PFSK-1 (cell line): ENCODE measurements around the gene ADO.

Source experiments
- FOXP2 ChIP-seq: optimal IDR thresholded peaks from 2 replicates; pipeline ENCODE3; 2011; ENCODE audit warnings: borderline replicate concordance, control low read depth, inconsistent platforms; ENCODE audit not compliant: insufficient read depth; ENCODE audit errors: extremely low read length, extremely low read depth
- POLR2AphosphoS5 ChIP-seq: IDR thresholded peaks from 2 replicates; pipeline ENCODE4 v1.6.1; 2012; ENCODE audit warnings: low read depth, mild to moderate bottlenecking, control low read depth, low read length, moderate library complexity
- REST ChIP-seq, 2 experiments: IDR thresholded peaks; 2 replicates each; pipeline versions ENCODE4 v1.6.1 to v1.8.0; 2011 to 2012; ENCODE audit warnings: low read depth in 2 of 2, low read length in 2 of 2, control low read depth in 1 of 2, inconsistent platforms in 1 of 2, mild to moderate bottlenecking in 1 of 2, moderate library complexity in 1 of 2; ENCODE audit not compliant: insufficient read depth in 1 of 2
- SIN3A ChIP-seq: IDR thresholded peaks from 2 replicates; pipeline ENCODE4 v1.6.1; 2012; ENCODE audit warnings: mild to moderate bottlenecking, low read length, moderate library complexity, borderline replicate concordance; ENCODE audit not compliant: insufficient read depth
- TAF1 ChIP-seq: IDR thresholded peaks from 2 replicates; pipeline ENCODE4 v1.6.1; 2012; ENCODE audit warnings: low read length, control low read depth, borderline replicate concordance; ENCODE audit not compliant: insufficient read depth

ADO gene

GRCh38 chr10:62788861-62789467 lies 15.6 kb upstream of the ADO start:
- no peak for TF ChIP-seq SIN3A
- no peak for TF ChIP-seq REST (IDR thresholded peaks at IDR 0.05; ENCODE audit: insufficient read depth in 1 of 2, low read depth in 2 of 2, low read length in 2 of 2)
- no peak for TF ChIP-seq POLR2AphosphoS5
- no peak for TF ChIP-seq FOXP2
- no peak for TF ChIP-seq TAF1

DNA sequence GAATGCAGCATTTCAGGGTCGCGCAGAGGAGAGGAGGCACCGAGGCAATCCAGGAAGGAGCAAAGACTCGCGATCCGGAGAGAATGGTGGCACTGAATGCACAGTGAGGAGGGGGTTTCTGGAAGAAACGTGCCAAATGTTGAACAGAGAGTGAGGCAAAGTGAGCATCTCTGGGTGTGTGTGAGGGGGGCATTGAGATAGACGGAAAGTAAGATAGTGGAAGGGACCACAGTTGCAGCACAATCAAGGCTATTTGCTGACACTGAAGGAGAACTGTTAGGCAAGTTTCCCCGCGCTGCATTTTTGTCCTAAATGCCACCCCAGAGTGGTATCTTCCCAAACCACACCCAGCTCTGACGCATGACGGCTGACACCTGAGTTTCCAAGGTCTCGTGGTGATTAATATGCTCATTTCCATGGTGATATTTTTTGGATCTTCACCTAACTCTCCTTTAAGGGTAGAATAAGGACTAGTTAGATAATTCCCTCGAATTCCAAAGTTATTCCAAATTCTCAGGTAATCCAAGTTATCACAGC lies 14.4 kb upstream of the ADO start:
- TF ChIP-seq REST (IDR thresholded peaks at IDR 0.05; ENCODE audit: insufficient read depth in 1 of 2, low read depth in 2 of 2, low read length in 2 of 2) (no peak), FOXP2 (no peak), TAF1 (no peak), SIN3A (no peak), POLR2AphosphoS5 (no peak)

GRCh38 chr10:62790571-62790970 lies 13.9 kb upstream of the ADO start:
- TF ChIP-seq SIN3A = no peak
- TF ChIP-seq FOXP2 = no peak
- TF ChIP-seq REST (IDR thresholded peaks at IDR 0.05; ENCODE audit: insufficient read depth in 1 of 2, low read depth in 2 of 2, low read length in 2 of 2) = no peak
- TF ChIP-seq POLR2AphosphoS5 = no peak
- no peak for TF ChIP-seq TAF1

DNA sequence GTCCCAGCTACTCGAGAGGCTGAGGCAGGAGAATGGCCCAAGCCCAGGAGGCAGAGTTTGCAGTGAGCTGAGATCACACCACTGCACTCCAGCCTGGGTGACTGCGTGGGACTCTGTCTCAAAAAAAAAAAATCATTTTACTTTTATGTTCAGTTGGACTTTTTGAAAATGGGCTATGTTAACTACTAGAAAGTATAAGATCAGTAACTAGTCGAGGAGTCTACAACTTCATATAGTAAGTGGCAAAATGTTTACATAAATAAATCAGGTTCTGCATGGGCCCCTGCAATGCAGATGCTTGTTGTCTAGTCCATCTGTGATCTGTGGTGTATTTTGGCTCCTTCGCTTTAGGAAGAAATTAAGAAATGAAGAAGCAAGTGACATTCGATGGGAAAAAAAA lies 12.3 kb upstream of the ADO start:
- no peak for TF ChIP-seq POLR2AphosphoS5
- no peak for TF ChIP-seq SIN3A
- no peak for TF ChIP-seq TAF1
- no peak for TF ChIP-seq REST (IDR thresholded peaks at IDR 0.05; ENCODE audit: insufficient read depth in 1 of 2, low read depth in 2 of 2, low read length in 2 of 2)
- no peak for TF ChIP-seq FOXP2
